ENCODE data around the gene SMTN.

SMTN gene

DNA sequence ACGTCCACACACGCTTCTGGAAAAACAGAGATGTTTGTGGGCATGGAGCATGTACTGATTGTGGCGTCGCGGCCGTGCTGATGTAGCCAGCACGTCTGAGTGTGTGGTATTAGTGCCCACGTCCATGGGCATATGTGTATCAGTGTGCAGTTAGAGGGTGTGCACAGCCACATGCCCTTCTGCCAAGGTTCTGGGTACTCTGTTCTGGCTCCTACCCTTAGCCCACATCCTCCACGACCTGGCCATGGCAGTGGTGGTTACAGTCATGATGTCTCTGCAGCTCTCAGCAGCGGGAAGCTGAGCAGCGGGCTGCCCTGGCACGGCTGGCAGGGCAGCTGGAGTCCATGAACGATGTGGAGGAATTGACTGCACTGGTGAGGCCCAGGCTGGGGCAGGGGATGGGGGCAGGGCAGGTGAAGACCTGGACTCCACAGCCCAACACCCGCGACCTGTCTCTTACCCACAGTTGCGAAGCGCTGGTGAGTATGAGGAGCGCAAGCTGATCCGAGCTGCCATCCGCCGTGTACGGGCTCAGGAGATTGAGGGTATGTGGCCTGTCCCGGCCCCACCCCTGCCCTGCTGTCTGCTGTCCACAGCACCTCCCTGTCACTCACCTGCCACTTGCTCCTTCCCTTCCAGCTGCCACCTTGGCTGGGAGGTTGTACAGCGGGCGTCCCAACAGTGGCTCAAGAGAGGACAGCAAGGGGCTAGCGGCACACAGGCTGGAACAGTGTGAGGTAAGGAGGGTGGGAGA lies 7.3 kb downstream of the SMTN start:
- Histone ChIP-seq H3K36me3 (replicated peaks) (peaks cover 68% of the 10 kb centered on the region), H3K27ac (no peak overlapping the region), H3K4me3 (ENCODE audit: low read depth, low read length) (no peak overlapping the region), H3K27me3 (replicated peaks) (no peaks in the 10 kb centered on the region)
- DNase-seq, result no peak
- in situ Hi-C loops (cut with HindIII; ENCODE audit: low pct_ligation_motif_present, low sequenced_read_pairs), result no loop called here
- TF ChIP-seq, protein P1, sequence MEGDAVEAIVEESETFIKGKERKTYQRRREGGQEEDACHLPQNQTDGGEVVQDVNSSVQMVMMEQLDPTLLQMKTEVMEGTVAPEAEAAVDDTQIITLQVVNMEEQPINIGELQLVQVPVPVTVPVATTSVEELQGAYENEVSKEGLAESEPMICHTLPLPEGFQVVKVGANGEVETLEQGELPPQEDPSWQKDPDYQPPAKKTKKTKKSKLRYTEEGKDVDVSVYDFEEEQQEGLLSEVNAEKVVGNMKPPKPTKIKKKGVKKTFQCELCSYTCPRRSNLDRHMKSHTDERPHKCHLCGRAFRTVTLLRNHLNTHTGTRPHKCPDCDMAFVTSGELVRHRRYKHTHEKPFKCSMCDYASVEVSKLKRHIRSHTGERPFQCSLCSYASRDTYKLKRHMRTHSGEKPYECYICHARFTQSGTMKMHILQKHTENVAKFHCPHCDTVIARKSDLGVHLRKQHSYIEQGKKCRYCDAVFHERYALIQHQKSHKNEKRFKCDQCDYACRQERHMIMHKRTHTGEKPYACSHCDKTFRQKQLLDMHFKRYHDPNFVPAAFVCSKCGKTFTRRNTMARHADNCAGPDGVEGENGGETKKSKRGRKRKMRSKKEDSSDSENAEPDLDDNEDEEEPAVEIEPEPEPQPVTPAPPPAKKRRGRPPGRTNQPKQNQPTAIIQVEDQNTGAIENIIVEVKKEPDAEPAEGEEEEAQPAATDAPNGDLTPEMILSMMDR (IDR thresholded peaks at IDR 0.05; ENCODE audit: low read depth, low read length, missing control alignments), result no peak

DNA sequence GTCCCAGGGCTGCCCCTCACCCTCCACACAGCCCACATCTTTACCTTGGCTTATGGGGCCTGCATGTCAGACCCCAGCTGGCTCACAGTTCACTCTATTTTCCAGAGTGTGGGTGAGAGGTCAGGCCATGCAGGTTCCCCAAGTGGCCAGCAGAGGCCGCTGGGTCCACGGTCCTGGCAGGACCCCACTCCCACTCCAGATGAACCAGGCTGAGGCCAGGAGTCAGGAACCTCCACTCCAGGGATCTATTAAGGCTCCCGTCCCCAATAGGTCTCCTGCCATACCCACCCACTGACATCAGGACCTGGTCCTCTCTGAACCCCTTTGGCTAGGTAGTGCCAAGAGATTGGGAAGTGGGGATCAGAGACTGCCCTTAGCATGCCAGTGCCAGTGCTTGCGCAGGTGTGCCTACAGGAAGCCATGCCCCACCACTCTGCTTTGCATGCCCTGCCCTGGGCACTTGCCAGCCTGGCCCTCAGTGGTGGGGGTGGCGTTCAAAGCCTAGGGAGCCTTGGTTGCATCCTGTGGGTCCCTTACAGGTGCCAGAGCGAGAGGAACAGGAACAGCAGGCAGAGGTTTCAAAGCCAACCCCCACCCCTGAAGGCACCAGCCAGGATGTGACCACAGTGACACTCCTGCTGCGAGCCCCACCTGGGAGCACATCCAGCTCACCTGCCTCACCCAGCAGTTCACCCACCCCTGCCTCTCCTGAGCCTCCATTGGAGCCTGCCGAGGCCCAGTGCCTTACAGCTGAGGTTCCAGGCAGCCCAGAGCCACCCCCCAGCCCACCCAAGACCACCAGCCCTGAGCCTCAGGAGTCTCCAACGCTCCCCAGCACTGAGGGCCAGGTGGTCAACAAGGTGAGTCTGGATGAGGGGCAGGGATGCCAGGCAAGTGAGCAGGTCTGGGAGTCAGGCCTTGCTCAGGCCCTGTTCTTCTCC lies 8.3 kb downstream of the SMTN start:
- H3K27ac ChIP-seq, result no peak overlapping the region
- H3K36me3 ChIP-seq (replicated peaks), result peaks cover 70% of the 10 kb centered on the region
- in situ Hi-C loops (cut with HindIII; ENCODE audit: low pct_ligation_motif_present, low sequenced_read_pairs), result no loop called here
- DNase-seq, result no peak
- H3K4me3 ChIP-seq (ENCODE audit: low read depth, low read length), result no peak overlapping the region
- TF ChIP-seq, protein P1 (IDR thresholded peaks at IDR 0.05; ENCODE audit: low read depth, low read length, missing control alignments), result peak; percentile 87
- no peaks in the 10 kb centered on the region for H3K27me3 ChIP-seq (replicated peaks)

DNA sequence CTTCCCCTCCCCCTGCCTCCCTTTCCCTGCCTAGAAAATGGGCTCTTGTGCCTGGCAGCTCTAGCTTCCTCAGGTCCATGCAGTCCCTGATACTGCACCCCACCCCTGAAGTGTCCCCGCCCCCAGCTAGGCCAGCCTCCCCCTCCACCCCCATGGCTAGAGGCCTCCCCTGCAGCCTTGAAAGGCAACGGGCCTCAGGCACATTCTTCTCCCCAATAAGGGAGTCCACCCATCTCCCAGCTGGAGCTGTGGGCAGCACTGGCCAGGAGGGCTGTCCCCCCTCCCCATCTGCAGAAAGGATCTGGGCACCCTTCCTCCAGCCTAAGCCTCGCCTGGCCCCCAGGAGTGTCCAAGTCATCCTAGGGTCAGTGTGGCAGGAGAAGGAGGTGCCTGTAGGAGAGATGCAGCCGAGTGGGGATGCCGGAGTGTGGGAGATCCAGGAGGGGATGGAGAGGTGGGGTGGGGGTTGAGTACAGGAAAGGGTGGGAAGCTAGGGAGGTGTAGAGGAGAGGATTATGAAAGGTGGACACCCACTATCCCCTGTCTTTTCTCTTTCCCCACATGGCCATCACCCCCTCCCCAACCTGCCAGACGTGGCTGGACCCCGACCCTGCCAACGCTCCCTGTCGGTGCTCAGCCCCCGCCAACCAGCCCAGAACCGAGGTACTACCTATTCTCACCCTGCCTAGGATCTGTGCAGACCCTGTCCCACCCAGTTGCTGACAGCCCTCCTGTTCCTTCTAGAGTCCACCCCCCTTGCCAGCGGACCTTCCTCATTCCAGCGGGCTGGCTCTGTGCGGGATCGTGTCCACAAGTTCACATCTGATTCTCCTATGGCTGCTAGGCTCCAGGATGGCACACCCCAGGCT lies 9.3 kb downstream of the SMTN start:
- no peaks in the 10 kb centered on the region for H3K27me3 ChIP-seq (replicated peaks)
- no peak overlapping the region for H3K27ac ChIP-seq
- in situ Hi-C loops (cut with HindIII; ENCODE audit: low pct_ligation_motif_present, low sequenced_read_pairs), result no loop called here
- no peak for DNase-seq
- TF ChIP-seq, protein P1 (IDR thresholded peaks at IDR 0.05; ENCODE audit: low read depth, low read length, missing control alignments), result no peak
- H3K36me3 ChIP-seq (replicated peaks), result peaks cover 80% of the 10 kb centered on the region
- no peak overlapping the region for H3K4me3 ChIP-seq (ENCODE audit: low read depth, low read length)

DNA sequence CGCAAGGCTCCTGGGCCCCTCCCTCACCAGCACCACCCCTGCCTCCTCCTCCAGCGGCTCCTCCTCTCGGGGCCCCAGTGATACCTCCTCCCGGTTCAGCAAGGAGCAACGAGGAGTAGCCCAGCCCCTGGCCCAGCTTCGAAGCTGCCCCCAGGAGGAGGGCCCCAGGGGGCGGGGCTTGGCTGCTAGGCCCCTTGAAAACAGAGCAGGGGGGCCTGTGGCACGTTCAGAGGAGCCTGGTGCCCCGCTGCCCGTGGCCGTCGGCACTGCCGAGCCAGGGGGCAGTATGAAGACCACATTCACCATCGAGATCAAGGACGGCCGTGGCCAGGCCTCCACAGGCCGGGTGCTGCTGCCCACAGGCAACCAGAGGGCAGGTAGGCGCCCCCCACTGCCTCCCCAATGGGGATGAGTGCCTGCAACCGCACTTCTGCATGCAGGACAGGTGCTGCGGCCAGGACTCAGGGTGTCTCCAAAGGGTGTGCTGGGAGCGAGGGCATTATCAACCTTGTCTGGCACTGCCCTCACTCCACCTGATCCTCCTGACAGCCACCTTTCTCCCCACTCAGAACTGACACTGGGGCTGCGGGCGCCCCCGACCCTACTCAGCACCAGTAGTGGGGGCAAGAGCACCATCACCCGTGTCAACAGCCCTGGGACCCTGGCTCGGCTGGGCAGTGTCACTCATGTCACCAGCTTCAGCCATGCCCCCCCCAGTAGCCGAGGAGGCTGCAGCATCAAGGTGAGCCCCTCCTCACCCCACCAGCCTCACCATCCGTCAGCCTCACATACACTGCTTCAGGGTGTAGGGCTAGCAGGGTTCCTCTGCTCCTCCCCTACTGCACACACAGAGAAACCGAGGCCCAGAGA lies 10.2 kb downstream of the SMTN start:
- DNase-seq, result no peak
- TF ChIP-seq, protein P1 (IDR thresholded peaks at IDR 0.05; ENCODE audit: low read depth, low read length, missing control alignments), result no peak
- Histone ChIP-seq H3K27me3 (replicated peaks) (no peaks in the 10 kb centered on the region), H3K36me3 (replicated peaks) (peaks cover 89% of the 10 kb centered on the region), H3K4me3 (ENCODE audit: low read depth, low read length) (no peak overlapping the region), H3K27ac (no peak overlapping the region)
- in situ Hi-C loops (cut with HindIII; ENCODE audit: low pct_ligation_motif_present, low sequenced_read_pairs), result no loop called here

- Histone ChIP-seq H3K27ac (no peak overlapping the region), H3K4me3 (ENCODE audit: low read depth, low read length) (no peak overlapping the region), H3K27me3 (replicated peaks) (no peaks in the 10 kb centered on the region), H3K36me3 (replicated peaks) (peaks cover 92% of the 10 kb centered on the region)
- TF ChIP-seq, protein P1 (IDR thresholded peaks at IDR 0.05; ENCODE audit: low read depth, low read length, missing control alignments), result no peak
- no peak for DNase-seq
- in situ Hi-C loops (cut with HindIII; ENCODE audit: low pct_ligation_motif_present, low sequenced_read_pairs), result no loop called here
These were observed 11.0 kb downstream of the SMTN start for GRCh38 chr22:31092161-31092560.

All from brain microvascular endothelial cell (primary cell).